Cortex of kidney (tissue), 1 donor: ENCODE results near the gene GPBAR1.
"Not testable (repeated sequence)": the region's sequence is repeated elsewhere in the genome, so short reads cannot be mapped to it uniquely, and the experiment has no call there.

Experiments used
- DNase-seq: peaks from one replicate; lab custom pipeline; 2025; lab: John Stamatoyannopoulos, UW

The GPBAR1 gene

GRCh38 chr2:218310853-218311540, 50.2 kb downstream of the GPBAR1 start:
- DNase-seq, result no peak

- not testable (repeated sequence) for DNase-seq
Measured at GRCh38 chr2:218311541-218312266, 50.9 kb downstream of the GPBAR1 start.

- no peak for DNase-seq
Measured at GRCh38 chr2:218312267-218312756, 51.5 kb downstream of the GPBAR1 start.

GRCh38 chr2:218313356-218313755, 52.5 kb downstream of the GPBAR1 start:
- no peak for DNase-seq
